LNCaP clone FGC (cell line): ENCODE data around the gene COL5A3.

Source experiments
- DNase-seq: peaks from one replicate; pipeline ENCODE4 v3.0.0-alpha.2; 2011; ENCODE audit warnings: low read depth
- H3K4me3 ChIP-seq: 2 replicates; pipeline ENCODE4 v1.5.1; 2011; ENCODE audit warnings: mild to moderate bottlenecking, low read depth, low read length, control low read depth
- TF ChIP-seq, protein P1 (sequence below): IDR thresholded peaks from 2 replicates; pipeline ENCODE4 v1.5.1; 2012; ENCODE audit warnings: mild to moderate bottlenecking; ENCODE audit not compliant: control insufficient read depth, insufficient read depth; ENCODE audit errors: extremely low read depth

COL5A3 gene

DNA sequence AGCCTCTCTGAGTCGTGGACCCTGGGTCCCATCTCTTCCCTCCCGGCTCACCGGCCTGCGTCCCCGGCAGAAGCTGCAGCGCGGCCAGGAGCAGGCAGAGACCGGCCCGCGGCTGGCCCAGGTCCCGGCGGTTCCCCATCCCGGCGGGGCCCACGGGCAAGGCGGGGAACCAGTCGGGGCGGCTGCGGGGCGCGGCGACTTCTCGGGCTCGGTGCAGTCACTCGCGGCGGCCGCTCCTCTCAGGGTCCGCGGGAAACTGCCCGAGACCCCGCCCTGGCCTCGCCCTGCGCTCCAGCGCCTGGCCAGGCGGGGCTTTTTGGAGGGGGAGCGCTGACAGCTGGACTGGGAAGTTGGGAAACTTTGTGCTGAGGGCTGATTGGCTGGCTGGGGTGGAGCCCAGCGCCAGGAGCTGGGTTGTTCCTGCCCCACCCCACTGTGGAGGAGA is at the start of gene COL5A3:
TSS of gene COL5A3 (minus strand) at position 258 of the 445 bp plus-strand sequence. CDS start at position 139, 119 bp downstream.
- no peak within 1 kb of the TSS for H3K4me3 ChIP-seq
- no peak for DNase-seq
- TF ChIP-seq, protein P1, sequence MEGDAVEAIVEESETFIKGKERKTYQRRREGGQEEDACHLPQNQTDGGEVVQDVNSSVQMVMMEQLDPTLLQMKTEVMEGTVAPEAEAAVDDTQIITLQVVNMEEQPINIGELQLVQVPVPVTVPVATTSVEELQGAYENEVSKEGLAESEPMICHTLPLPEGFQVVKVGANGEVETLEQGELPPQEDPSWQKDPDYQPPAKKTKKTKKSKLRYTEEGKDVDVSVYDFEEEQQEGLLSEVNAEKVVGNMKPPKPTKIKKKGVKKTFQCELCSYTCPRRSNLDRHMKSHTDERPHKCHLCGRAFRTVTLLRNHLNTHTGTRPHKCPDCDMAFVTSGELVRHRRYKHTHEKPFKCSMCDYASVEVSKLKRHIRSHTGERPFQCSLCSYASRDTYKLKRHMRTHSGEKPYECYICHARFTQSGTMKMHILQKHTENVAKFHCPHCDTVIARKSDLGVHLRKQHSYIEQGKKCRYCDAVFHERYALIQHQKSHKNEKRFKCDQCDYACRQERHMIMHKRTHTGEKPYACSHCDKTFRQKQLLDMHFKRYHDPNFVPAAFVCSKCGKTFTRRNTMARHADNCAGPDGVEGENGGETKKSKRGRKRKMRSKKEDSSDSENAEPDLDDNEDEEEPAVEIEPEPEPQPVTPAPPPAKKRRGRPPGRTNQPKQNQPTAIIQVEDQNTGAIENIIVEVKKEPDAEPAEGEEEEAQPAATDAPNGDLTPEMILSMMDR: no peak

DNA sequence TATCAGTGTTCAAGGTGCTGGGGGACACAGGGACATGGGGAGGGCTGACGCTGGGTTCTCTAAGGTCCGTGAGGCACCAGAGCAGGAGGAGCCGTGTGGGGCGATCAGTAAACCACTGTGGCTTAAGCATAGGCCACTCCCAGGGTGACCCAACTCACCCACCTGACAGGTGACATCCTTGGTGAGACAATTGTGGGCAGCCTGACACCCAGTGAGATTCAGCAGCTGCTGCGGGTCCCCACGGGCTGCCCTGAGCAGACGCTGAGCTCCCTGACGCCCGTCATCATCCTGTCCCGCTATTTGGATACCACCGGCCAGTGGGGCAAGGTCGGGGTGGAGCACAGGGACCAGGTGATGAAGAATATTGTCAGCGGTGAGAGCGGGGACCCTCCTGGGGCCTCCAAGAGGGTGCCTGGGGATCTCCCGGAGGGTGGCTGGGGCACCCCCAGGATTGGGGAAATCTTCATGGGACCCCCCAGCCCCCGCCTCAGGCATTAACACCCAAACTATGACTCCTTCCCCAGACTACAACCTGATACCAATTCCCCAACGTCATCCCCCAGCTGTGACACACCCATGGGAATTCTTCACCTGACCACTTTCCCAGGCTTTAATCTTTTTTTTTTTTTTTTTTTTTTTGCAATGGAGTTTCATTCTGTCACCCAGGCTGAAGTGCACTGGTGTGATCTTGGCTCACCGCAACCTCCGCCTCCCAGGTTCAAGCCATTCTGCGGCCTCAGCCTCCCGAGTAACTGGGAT is 42.5 kb upstream of the COL5A3 start:
- no peak overlapping the region for H3K4me3 ChIP-seq
- no peak for DNase-seq
- TF ChIP-seq, protein P1: no peak

DNA sequence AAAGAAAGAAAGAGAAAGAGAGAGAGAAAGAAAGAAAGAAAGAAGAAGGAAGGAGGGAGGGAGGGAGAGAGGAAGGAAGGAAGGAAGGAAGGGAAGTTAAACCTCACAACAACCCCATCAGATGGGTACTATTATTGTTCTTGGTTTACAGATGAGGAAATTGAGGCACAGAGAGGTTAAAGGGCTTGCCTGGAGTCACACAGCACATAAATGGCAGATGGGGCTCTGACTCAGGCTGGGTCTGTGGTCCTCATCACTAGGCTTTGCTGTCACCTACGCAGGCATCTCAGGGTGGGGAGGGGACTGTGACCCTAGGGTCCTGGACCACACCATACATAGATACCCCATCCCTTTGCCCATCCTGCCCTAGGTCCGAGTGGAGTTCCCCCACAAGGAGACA is 39.3 kb upstream of the COL5A3 start:
- TF ChIP-seq, protein P1: no peak
- no peak for DNase-seq
- H3K4me3 ChIP-seq: no peak overlapping the region

DNA sequence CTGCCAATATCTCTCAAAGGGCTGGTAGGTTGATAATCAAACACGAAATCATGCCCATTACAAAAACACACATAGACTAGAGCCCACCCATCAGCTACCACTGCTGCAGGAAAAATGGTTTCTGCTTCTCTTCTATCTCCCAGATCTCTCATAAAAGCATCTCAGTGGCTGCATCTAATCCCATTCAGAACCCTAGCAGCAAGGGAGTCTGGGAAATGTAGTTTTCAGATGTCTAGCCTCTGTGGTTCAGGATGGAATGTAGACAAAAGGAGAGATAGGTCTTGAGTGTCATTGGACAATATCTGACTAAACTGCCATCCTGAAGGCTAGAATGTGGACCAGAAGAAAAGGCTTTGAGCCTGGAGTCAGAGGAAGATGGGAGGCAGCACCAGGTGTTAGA is 35.1 kb upstream of the COL5A3 start:
- no peak for DNase-seq
- no peak overlapping the region for H3K4me3 ChIP-seq
- TF ChIP-seq, protein P1: no peak

DNA sequence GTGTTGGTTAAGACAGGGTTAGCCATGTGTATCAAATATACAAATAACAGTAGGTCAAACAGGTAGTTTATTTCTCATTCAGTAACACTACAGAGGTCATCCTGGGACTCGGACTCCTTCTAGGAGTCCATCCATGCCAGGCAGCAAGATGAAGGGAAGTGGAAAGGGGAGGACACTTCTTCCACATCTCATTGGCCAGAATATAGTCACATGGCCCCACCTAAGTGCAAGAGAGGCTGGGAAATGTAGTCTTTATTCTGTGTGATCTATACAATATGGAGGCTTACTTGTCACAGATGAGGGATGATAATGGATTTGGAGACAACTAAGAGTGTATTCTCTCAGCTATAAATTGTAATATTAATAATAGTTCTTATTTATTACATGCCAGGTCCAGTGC is 34.1 kb upstream of the COL5A3 start:
- TF ChIP-seq, protein P1: no peak
- H3K4me3 ChIP-seq: no peak overlapping the region
- DNase-seq: no peak

DNA sequence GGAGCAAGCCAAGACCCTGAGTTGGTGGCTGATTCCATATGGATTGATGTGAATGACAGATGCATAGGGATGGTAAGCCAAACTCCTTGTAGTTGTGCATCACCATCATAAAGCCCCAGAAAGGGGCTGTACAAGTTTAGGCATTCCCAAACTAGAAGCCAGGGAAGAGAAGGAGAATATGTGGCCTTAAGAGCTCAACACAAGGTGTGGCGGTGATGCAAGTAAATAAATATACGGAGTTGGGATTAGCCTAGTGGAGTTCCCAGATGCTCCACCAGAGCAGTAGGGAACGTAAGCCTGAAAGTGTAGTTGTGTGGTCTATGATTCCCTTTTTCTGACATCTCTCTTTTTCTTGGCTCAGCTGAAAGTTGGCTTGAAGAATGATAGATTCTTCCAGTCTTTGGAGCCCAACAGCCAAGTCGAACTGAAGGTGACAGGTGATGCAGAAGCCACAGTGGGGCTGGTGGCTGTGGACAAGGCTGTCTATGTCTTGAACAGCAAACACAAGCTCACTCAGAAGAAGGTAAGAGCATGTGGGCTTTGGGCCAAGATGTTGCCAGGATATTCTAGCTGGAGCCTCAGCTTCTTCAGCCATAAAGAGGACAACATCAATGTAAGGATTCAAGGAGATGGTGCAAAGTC is 33.1 kb upstream of the COL5A3 start:
- TF ChIP-seq, protein P1: no peak
- no peak overlapping the region for H3K4me3 ChIP-seq
- peak; percentile 8 for DNase-seq
